Stimulated activated CD4-positive, alpha-beta T cell treated with anti-CD3 and anti-CD28 coated beads, Interleukin-4, amount 100 ng/mL, for 48 hours (primary cell): Measurements from ENCODE around the gene SKIDA1.

ENCODE experiments used
- DNase-seq, 2 donors: peaks; one replicate each; pipeline ENCODE4 v3.0.0-alpha.2; 2020; ENCODE audit warnings: low read depth in 2 of 2

SKIDA1 gene

DNA sequence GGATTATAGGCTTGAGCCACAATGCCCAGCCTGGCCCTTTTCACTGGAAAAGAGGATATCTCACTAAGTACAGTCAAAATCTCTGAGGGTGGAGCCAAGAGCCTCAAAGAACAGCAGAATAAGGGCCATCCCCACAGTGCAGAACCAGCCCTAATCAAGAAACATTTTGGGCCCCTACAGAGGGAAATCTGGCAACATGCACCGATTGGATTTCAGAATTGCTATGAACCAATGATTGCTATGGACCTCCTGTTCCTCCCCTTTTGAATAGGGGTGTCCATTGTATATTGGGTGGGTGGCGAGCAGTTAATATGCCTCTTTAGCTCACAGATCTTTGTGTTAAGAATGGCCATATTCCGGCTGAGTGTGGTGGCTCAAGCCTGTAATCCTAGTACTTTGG lies 42.7 kb downstream of the SKIDA1 start:
- no peak for DNase-seq

DNA sequence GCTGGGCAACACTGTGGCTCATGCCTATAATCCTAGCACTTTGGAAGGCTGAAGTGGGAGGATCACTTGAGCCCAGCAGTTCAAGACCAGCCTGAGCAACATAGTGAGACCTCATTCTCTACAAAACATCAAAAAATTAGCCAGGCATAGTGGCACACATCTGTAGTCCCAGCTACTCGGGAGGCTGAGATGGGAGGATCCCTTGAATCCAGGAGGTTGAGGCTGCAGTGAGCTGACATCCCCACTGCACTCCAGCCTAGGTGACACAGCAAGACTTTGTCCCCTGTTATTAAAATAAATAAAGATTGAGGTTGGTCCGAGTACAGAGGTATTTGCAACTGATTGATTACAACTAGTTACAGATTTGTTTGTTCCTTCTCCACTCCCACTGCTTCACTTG lies 44.1 kb downstream of the SKIDA1 start:
- no peak for DNase-seq

DNA sequence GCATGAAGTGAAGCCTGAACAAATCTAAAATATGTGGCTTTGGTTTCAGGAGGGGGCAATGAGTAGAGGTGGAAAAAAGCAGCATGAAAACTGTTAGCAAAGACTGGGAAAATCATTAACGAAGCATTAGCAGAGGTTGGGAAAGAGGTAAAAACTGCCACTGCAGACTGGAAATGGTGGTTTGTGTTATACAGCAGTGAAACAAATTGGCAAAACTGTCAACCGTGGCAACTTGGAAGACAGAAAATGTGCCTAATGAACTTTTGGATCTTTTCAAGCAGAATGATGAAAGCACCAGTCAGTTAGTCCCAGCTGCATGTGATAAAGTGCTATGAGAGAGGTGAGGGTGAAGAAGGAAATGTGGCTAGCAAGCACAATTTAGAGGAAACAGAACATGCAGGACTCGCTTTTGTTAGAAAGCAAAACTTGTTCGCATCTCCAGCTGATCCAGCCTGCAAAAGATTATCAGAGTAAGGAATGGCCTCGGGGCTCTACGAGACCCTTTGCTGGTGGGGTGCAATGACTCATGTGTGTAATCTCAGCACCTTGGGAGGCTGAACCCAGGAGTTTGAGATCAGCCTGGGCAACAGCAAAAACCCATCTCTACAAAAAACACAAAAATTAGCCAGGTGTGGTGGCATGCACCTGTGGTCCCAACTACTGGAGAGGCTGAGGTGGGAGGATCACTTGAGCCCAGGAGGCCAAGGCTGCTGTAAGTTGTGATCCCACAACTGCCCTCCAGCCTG lies 45.7 kb downstream of the SKIDA1 start:
- no peak for DNase-seq

DNA sequence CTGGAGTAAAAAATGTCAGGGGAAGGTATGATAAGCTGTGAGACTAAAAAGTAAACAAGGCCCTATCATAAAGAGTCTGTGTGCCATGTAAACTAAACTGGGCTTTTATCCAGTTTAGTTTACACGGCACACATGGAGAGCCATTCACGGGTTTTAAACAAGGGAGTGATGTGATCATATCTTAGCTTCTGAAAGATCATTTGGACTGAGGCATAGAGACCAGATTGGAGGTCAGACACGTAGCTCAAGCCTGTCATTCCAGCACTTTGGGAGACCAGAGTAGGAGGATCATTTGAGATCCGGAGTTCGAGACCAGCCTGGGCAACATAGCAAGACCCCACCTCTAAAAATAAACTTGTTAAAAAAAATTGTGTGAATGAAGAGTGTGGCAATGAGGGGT lies 50.1 kb downstream of the SKIDA1 start:
- no peak for DNase-seq

DNA sequence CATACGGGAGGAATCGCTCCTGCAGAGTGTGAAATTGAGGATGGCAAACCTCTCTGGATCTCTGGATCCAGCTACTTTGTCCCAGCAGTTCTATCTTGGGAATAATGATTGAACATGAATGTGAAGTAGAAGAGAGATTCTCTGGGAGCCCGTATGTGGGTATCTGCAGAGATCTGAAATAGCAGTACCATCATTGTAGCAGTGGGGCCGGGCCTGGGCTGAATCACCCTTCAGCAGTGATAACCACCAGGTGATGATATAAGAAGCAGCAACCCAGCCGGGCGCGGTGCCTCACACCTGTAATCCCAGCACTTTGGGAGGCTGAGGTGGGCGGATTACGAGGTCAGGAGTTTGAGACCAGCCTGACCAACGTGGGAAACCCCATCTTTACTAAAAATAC lies 51.9 kb downstream of the SKIDA1 start:
- no peak for DNase-seq

DNA sequence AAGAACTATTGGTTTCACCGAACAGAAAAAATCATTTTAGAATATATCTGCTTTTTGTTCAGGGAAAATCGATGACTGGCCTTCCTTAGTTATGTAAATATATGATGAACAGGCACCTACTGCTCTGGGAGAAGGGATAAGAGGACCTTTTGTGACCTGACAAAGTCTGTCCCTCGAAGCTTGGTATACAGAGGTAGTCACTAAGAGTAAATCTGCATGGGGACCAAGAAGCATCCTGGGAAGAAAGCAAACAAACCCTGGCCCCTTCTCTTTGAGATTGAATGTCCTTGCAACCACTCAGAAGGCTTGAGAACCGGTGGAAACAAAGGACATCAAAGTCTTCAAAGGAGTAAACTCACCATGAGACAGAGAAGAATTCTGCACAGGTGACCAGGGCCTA lies 52.3 kb downstream of the SKIDA1 start:
- no peak for DNase-seq

DNA sequence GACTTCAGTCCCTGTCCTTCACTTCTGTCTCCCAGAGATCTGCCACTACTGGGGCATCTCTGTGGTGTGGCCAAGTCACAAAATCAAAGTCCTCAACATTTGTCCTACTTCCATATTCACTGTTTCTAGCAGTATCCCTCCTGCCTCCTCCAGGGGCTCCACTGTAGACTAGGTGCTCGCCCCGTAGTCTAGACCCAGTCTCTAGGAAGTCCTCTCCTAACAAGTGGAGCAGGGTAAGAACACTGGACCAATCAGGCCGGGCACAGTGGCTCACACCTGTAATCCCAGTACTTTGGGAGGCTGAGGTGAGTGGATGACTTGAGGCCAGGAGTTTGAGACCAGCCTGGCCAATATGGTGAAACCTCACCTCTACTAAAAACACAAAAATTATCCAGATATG lies 57.4 kb downstream of the SKIDA1 start:
- no peak for DNase-seq

DNA sequence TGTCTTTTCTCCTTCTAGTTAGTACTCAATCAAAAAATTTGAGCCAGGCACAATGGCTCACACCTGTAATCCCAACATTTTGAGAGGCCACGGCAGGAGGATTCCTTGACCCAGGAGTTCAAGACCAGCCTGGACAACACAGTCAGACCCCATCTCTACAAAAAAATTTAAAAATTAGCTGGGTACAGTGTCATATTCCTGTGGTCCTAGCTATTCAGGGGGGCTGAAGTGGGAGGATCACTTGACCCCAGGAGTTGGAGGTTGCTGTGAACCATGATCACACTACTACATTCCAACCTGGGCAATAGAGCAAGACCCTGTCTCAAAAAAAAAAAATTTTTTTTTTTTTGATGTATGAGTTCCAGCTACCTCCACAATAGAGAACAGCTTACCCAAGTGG lies 57.8 kb downstream of the SKIDA1 start:
- DNase-seq = no peak

DNA sequence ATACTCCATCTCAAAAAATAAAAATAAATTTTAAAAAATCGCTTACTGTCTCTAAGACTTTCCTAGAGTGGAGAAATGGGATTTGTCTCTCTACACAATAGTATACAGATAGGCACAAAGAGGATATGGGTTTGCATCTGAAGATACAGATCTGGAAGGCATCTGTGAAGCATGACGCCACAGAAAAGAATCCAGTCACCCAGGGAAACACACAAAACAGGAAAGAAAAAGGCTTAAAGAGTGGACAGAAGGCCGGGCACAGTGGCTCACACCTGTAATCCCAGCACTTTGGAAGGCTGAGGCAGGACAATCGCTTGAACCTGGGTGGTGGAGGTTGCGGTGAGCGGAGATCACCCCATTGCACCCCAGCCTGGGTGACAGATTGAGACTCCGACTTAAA lies 61.3 kb downstream of the SKIDA1 start:
- no peak for DNase-seq
